NB4 (cell line): ENCODE data around the gene RIC1.

Experiments
- DNase-seq: peaks from one replicate; pipeline ENCODE4 v3.0.0; 2010; ENCODE audit warnings: low read depth
- H3K4me3 ChIP-seq: one replicate; pipeline ENCODE4 v1.5.1; 2011; ENCODE audit warnings: mild to moderate bottlenecking, low read depth, low read length, moderate library complexity
- CTCF ChIP-seq: IDR thresholded peaks from one replicate; pipeline ENCODE4 v1.5.1; 2012; ENCODE audit warnings: low read depth, low read length
- MYC ChIP-seq: IDR thresholded peaks from 2 replicates; pipeline ENCODE4 v1.6.1; 2011; ENCODE audit warnings: low read depth, low read length
- POLR2A ChIP-seq: IDR thresholded peaks from 2 replicates; pipeline ENCODE4 v1.6.1; 2011; ENCODE audit warnings: mild to moderate bottlenecking; ENCODE audit not compliant: insufficient read length; ENCODE audit errors: extremely low read depth
- TF ChIP-seq, protein P1 (sequence below): IDR thresholded peaks from 2 replicates; pipeline ENCODE4 v1.6.1; 2011; ENCODE audit warnings: low read depth, low read length

The RIC1 gene

DNA sequence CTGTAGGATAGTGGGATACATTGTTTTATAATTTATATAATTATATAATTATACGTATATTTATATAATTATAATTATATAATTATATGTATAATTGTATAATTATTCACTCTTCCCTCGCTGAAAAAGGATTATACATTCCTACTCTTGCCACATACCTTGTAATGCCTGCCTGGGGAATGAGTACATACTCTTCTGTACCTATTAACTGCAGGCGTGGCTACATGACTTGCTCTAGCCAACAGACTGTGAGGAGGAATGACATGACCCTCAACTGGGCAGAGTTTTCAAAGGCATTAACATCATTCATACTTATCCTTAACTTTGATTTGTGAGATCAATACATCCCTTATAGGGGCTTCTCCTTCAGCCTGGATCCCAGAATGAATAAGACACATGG, 184.9 kb downstream of the RIC1 start:
- DNase-seq, result no peak
- no peak overlapping the region for H3K4me3 ChIP-seq
- TF ChIP-seq, protein P1, sequence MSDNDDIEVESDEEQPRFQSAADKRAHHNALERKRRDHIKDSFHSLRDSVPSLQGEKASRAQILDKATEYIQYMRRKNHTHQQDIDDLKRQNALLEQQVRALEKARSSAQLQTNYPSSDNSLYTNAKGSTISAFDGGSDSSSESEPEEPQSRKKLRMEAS, result no peak
- TF ChIP-seq CTCF, result no peak

GRCh38 chr9:5815461-5815860, 186.6 kb downstream of the RIC1 start:
- no peak overlapping the region for H3K4me3 ChIP-seq
- TF ChIP-seq CTCF (no peak), POLR2A (no peak), MYC (no peak)
- TF ChIP-seq, protein P1, result no peak
- no peak for DNase-seq

- H3K4me3 ChIP-seq, result no peak overlapping the region
- peak; percentile 32 for DNase-seq
- TF ChIP-seq POLR2A (no peak), MYC (no peak), CTCF (no peak)
- TF ChIP-seq, protein P1, result no peak
Observed at GRCh38 chr9:5817862-5818261, 189.0 kb downstream of the RIC1 start.

GRCh38 chr9:5818424-5819142, 189.7 kb downstream of the RIC1 start:
- no peak overlapping the region for H3K4me3 ChIP-seq
- no peak for DNase-seq
- TF ChIP-seq CTCF, result no peak
- no peak for TF ChIP-seq MYC
- TF ChIP-seq, protein P1, result no peak
- TF ChIP-seq POLR2A, result no peak

DNA sequence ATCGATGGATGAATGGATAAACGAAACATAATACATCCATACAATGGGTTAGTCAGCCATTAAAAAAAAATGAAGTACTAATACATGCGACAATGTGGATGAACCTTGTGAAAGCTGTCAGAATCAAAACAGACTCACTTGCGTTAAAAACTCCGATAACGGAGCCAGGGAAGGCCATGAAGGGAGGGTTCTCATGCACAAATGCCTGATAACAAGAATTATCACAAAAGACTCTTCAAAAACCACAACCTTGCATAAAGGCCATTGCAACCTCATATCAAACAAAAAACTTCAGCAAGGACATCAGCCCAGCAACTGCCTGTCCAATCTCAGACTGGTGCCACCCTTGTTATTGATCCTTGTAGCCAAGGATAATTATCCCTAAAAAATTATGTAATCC, 190.3 kb downstream of the RIC1 start:
- TF ChIP-seq, protein P1, result no peak
- TF ChIP-seq POLR2A (no peak), MYC (no peak), CTCF (no peak)
- no peak for DNase-seq
- H3K4me3 ChIP-seq, result no peak overlapping the region

- DNase-seq, result no peak
- TF ChIP-seq MYC (no peak), CTCF (no peak), POLR2A (no peak)
- TF ChIP-seq, protein P1, result no peak
- H3K4me3 ChIP-seq, result no peak overlapping the region
Observed at GRCh38 chr9:5820425-5820824, 191.5 kb downstream of the RIC1 start.
